AG10803 (cell line): ENCODE measurements around the gene GMDS.

Source experiments
- DNase-seq: peaks from one replicate; pipeline ENCODE4 v3.0.0; 2010; ENCODE audit warnings: low read depth
- H3K4me3 ChIP-seq: 2 replicates; pipeline ENCODE4 v1.5.1; 2011; ENCODE audit warnings: mild to moderate bottlenecking, low read length, control low read depth
- CTCF ChIP-seq: conservative IDR thresholded peaks from 2 replicates; pipeline ENCODE4 v1.5.1; 2011; ENCODE audit warnings: mild to moderate bottlenecking, low read length, control low read depth, inconsistent platforms

The GMDS gene

GRCh38 chr6:2054516-2055067 is 190.8 kb downstream of the GMDS start:
- no peak overlapping the region for H3K4me3 ChIP-seq
- DNase-seq = no peak
- no peak for TF ChIP-seq CTCF

GRCh38 chr6:2053691-2054090 is 191.7 kb downstream of the GMDS start:
- TF ChIP-seq CTCF = no peak
- no peak for DNase-seq
- no peak overlapping the region for H3K4me3 ChIP-seq

GRCh38 chr6:2047855-2048254 is 197.6 kb downstream of the GMDS start:
- peak; percentile 9 for DNase-seq
- TF ChIP-seq CTCF = no peak
- H3K4me3 ChIP-seq = no peak overlapping the region

- no peak for TF ChIP-seq CTCF
- H3K4me3 ChIP-seq = no peak overlapping the region
- no peak for DNase-seq
These were observed 201.2 kb downstream of the GMDS start for GRCh38 chr6:2044192-2044591.

- no peak for DNase-seq
- no peak overlapping the region for H3K4me3 ChIP-seq
- TF ChIP-seq CTCF = no peak
These were observed 202.3 kb downstream of the GMDS start for GRCh38 chr6:2042956-2043648.

- no peak for DNase-seq
- H3K4me3 ChIP-seq = no peak overlapping the region
- no peak for TF ChIP-seq CTCF
These were observed 207.3 kb downstream of the GMDS start for GRCh38 chr6:2038092-2038491.

- peak; percentile 10 for DNase-seq
- H3K4me3 ChIP-seq = no peak overlapping the region
- peak; percentile 29 for TF ChIP-seq CTCF
These were observed 208.0 kb downstream of the GMDS start for GRCh38 chr6:2037237-2037926.
